CD4-positive, alpha-beta T cell treated with Interleukin-6 at 100 ng/mL for 8 hours (primary cell): Measurements from ENCODE around the gene RGS11.

Experiments
- DNase-seq: peaks from one replicate; pipeline ENCODE4 v3.0.0-alpha.2; 2020; ENCODE audit warnings: mixed read lengths, low spot score

Gene RGS11

GRCh38 chr16:296806-297510 is 21.2 kb upstream of the RGS11 start:
- no peak for DNase-seq

DNA sequence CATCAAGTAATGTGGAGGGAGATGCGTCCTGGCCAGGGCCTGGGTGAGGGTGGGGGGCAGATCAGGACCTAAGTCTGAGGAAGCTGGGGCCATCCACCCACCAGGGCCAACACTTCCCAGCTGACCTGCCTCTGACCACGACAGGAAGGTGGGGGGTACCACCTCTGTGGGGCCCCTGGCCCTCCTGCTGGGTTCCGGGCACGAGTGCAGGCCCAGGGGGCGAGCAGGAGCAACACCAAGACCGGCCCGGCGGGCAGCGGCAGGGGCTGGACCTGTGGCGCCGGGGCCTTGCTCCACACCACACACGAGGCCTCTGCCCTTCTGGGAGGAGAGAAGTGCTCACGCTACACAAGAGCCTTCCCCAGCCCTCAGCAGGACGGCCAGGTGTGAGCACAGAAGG is 20.5 kb upstream of the RGS11 start:
- DNase-seq = no peak

DNA sequence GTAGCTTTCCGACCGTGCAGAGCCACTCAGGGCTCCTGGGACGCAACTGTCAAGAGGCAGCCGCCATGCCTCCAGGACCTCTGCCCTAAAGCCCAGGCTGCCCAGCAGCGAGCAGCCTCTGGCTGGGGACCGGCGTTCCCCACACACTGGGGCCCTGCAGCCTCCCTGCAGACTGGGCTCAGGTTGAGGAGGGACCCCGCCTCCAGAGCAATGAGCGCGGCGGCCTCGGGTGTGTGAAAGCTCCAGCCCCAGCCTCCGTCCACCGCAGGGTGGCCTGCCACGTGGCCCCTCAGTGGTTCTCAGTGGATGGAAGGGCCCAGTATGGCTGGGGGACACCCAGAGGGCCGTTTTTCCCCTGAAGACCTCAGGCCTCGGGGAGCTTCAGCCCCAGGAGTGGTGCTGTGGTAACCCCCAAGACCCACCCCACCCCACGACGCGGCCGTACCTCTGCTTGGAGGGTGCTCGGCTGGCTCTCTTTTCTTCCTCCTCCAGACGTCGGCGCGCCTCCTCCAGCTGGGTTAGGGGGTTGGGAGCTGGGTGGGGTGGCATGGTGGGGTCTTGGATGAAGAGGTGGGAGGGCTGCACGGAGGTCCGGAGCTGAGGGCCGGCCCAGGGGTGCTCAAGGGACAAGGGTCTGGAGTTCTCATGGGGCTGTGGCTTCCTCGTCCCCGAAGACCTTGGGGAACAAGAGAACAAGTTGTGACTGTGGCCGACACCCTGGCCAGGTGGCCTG is 17.5 kb upstream of the RGS11 start:
- no peak for DNase-seq

DNA sequence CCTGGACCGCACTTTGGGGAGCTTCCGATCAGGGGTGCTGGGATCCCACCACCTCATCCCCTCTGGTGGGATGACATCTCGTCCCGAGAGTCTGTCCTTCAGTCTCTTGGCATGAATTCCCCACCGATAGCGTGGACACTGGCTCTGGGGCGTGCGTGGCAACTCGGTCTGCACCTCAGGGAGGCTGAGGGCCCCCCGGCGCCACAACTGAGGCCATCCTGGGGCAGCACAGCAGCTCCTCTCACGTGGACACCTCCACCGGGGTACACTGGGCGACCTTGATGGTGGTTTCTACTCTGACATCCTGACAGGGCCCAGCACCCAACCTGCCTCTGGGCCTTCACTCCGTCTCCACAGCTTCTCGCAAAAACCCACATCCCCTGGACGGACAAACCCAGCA is 15.8 kb upstream of the RGS11 start:
- no peak for DNase-seq

GRCh38 chr16:290681-291405 is 15.1 kb upstream of the RGS11 start:
- no peak for DNase-seq

DNA sequence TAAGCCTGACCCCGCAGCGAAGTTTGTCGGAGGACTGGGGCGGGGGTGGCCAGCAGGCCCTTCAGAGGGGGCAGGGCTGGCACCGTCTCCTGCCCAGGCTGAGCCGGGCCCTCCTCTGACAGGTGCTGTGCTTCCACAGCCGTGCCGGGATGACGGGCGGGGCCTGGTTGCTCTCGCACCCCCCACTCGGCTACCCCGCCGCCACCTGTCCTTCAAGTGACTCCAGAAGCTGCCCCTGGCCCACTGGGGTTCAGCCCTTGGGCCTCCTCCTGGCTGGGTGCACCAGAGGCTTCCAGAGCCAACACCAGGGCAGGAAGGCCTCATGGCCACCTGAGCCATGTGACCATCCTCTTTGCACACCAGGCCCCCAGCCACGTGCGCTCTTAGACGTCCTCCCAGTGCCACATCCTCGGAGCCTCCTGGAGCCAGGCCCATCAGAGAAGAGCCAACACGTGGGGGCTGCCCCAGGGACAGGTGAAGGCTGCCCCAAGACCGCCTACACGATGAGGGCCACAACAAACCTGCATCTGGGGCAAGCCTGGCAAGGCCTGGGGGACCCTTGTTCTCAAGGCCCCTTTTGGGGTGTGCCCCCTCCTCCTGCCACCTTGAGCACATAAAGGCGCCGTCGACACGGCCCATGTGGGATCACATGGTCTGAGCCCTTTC is 14.4 kb upstream of the RGS11 start:
- no peak for DNase-seq

- DNase-seq = no peak
Observed at GRCh38 chr16:289395-289997, 13.8 kb upstream of the RGS11 start.

GRCh38 chr16:287981-288920 is 12.5 kb upstream of the RGS11 start:
- DNase-seq = no peak

DNA sequence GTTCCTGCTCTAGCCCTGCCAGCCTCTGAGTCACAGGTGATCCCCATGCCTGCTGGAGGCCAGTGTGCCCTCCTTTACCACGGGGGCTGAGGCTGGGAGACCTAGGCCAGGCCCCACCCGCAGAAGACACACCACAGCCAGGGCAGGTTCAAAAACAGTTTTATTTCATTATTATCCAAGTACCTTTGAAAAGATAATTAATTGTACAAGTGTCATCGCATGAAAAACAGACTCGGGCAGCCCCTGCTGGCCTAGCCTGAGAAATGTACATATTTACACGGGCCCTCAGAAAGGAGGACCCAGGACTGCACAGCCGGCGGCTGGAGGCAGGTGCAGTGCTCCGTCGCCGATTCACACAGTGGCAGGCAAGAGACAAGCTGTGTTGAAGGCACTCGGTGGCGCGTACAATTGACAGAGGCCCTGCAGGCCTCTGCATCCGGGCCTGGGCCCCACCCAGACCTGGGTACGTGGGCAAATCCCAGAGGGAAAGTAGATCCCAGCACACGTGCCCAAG is 11.6 kb upstream of the RGS11 start:
- DNase-seq = no peak

GRCh38 chr16:286491-287297 is 10.9 kb upstream of the RGS11 start:
- DNase-seq = no peak

DNA sequence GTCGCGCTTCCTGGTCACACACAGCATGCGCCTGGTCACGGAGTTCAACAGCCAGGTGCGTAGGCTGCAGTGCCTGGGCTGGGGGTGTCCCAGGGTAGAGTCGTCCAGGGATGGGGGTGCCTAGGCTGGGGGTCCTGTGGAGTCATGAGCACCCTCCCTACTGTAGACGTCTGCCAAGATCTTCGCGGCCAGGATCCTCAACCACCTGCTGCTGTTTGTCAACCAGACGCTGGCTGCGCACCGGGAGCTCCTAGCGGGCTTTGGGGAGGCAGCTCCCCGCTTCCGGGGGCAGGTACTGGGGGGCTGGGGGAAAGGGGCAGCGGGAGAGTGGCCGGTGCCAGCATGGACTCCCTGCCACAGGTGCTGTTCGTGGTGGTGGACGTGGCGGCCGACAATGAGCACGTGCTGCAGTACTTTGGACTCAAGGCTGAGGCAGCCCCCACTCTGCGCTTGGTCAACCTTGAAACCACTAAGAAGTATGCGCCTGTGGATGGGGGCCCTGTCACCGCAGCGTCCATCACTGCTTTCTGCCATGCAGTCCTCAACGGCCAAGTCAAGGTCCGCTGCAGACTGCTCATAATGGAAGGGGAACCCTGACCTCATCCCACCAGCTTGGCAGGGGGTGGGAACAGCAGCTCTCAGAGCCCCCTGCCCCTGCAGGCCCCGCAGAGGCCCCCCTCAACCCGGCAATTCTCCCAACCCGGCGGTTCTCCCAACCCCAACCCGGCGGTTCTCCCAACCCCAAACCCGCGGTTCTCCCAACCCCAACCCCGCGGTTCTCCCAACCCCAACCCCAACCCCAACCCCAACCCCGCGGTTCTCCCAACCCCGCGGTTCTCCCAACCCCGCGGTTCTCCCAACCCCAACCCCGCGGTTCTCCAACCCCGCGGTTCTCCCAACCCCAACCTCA is 9.7 kb upstream of the RGS11 start:
- no peak for DNase-seq

DNA sequence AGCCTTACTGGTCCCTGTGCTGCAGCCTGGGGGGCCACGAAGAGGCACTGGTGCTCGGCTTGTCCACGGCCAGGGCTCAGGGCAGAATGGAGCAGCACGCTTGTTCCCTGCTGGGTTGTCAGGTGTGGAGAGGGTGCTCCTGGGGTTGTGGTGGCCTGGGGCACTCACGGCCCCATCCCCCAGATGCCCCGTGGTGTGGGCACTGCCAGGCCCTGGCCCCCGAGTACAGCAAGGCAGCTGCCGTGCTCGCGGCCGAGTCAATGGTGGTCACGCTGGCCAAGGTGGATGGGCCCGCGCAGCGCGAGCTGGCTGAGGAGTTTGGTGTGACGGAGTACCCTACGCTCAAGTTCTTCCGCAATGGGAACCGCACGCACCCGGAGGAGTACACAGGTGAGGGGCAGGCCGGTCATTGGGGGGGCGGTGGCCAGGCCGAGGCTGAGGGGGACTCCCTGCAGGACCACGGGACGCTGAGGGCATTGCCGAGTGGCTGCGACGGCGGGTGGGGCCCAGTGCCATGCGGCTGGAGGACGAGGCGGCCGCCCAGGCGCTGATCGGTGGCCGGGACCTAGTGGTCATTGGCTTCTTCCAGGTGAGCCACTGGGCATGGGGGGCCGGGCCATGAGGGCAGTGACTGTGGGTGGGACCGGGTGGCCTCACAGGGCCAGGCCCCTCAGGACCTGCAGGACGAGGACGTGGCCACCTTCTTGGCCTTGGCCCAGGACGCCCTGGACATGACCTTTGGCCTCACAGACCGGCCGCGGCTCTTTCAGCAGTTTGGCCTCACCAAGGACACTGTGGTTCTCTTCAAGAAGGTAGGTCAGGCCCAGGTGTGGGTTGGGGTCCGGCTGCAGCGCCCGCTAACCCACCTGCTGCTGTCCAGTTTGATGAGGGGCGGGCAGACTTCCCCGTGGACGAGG is 8.7 kb upstream of the RGS11 start:
- no peak for DNase-seq

- DNase-seq = no peak
Observed at GRCh38 chr16:283033-283805, 7.5 kb upstream of the RGS11 start, which contains the start of gene PDIA2. TSS of gene PDIA2 (plus strand) at chr16:283164. CDS start at chr16:283170, 6 bp downstream.

DNA sequence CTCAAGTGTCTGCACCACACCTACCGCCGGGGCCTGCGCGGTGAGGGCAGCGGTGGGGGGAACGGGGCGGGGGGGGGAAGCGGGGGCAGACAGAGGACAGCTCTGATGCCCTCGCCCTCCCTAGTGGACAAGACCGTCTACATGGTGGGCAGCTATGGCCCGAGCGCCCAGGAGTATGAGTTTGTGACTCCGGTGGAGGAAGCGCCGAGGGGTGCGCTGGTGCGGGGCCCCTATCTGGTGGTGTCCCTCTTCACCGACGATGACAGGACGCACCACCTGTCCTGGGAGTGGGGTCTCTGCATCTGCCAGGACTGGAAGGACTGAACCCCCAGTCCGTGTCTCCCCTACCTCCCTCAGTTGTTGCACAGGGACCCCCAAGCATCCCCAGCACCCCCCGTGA is 6.7 kb upstream of the RGS11 start:
- no peak for DNase-seq

DNA sequence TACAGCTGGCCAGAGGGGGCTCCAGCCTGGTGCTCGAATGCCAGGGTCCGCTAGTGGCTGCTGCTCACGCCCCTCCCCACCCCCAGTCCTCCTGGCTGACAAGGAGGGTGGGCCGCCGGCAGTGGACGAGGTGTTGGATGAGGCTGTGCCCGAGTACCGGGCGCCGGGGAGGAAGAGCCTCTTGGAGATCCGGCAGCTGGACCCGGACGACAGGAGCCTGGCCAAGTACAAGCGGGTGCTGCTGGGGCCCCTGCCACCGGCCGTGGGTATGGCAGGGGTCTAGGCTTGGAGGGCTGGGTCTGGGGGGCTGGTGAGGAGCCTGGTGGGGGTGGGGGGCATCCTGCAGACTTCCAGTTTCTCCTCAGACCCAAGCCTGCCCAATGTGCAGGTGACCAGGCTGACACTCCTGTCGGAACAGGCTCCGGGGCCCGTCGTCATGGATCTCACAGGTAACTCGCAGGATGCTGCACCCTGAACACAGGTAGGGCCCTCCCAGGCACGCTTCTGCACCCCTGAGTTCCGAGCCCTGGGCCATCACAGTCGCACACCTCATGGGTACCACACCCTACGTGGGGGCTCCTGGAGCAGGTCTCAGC is 6.0 kb upstream of the RGS11 start:
- DNase-seq = no peak

GRCh38 chr16:280991-281659 is 5.4 kb upstream of the RGS11 start:
- no peak for DNase-seq
